DND-41 (cell line): ENCODE data around the gene SEC14L5.

Experiments
- EZH2 ChIP-seq: IDR thresholded peaks from 3 replicates; pipeline ENCODE4 v1.6.1; 2012; ENCODE audit warnings: borderline replicate concordance, low read depth, mild to moderate bottlenecking, moderate library complexity, low read length, inconsistent platforms; ENCODE audit not compliant: severe bottlenecking
- TF ChIP-seq, protein P1 (sequence below): IDR thresholded peaks from 2 replicates; pipeline ENCODE4 v1.5.1; 2012; ENCODE audit warnings: borderline replicate concordance, low read length, moderate library complexity, mild to moderate bottlenecking; ENCODE audit not compliant: poor library complexity, severe bottlenecking; ENCODE audit errors: extremely low read depth

- TF ChIP-seq, protein P1, sequence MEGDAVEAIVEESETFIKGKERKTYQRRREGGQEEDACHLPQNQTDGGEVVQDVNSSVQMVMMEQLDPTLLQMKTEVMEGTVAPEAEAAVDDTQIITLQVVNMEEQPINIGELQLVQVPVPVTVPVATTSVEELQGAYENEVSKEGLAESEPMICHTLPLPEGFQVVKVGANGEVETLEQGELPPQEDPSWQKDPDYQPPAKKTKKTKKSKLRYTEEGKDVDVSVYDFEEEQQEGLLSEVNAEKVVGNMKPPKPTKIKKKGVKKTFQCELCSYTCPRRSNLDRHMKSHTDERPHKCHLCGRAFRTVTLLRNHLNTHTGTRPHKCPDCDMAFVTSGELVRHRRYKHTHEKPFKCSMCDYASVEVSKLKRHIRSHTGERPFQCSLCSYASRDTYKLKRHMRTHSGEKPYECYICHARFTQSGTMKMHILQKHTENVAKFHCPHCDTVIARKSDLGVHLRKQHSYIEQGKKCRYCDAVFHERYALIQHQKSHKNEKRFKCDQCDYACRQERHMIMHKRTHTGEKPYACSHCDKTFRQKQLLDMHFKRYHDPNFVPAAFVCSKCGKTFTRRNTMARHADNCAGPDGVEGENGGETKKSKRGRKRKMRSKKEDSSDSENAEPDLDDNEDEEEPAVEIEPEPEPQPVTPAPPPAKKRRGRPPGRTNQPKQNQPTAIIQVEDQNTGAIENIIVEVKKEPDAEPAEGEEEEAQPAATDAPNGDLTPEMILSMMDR = no peak
- no peak for TF ChIP-seq EZH2
Observed at GRCh38 chr16:5066511-5066910, 108.4 kb downstream of the SEC14L5 start.
